K562 (cell line): Measurements from ENCODE around the gene ASB6. TPM values are rescaled to one million over a fixed set of nuclear protein-coding genes. Genes with fewer than 3 reads are reported as not detected.

Experiments
- ETV1 ChIP-seq: fragments of 450-650 bp; conservative IDR thresholded peaks from 2 replicates; pipeline ENCODE4 v1.6.1; 2016; ENCODE audit warnings: missing genetic modification characterization, control low read depth, low read depth, missing compliant biosample characterization
- NFYB ChIP-seq: IDR thresholded peaks from 2 replicates; pipeline ENCODE4 v1.6.1; 2011; ENCODE audit warnings: mild to moderate bottlenecking, moderate library complexity; ENCODE audit not compliant: insufficient read length; ENCODE audit errors: extremely low read depth
- RBM17 ChIP-seq: fragments of 200-400 bp; formaldehyde crosslinking; IDR thresholded peaks from 2 replicates; pipeline ENCODE4 v1.6.1; 2017; ENCODE audit warnings: low read depth, mild to moderate bottlenecking, low read length, borderline replicate concordance
- RBM25 ChIP-seq: fragments of 200-400 bp; formaldehyde crosslinking; IDR thresholded peaks from 2 replicates; pipeline ENCODE4 v1.6.1; 2018; ENCODE audit warnings: low read length, low read depth, moderate library complexity; ENCODE audit not compliant: severe bottlenecking
- REST ChIP-seq, 2 experiments: fragments of 450-650 bp; formaldehyde crosslinking in 1 of 2; IDR thresholded peaks; 2 replicates each; pipeline versions ENCODE4 v1.4.0 to v1.6.1; 2014 to 2020; ENCODE audit warnings: mild to moderate bottlenecking in 2 of 2, borderline replicate concordance in 1 of 2, low read depth in 1 of 2
- SMAD3 ChIP-seq: fragments of 450-650 bp; formaldehyde crosslinking; conservative IDR thresholded peaks from 2 replicates; pipeline ENCODE4 v1.4.0; 2020; ENCODE audit warnings: mild to moderate bottlenecking
- ZBTB7A ChIP-seq: IDR thresholded peaks from 2 replicates; pipeline ENCODE4 v1.6.1; 2011; ENCODE audit warnings: low read depth, mild to moderate bottlenecking, low read length, moderate library complexity, borderline replicate concordance; ENCODE audit not compliant: control insufficient read depth
- ZNF57 ChIP-seq: fragments of 450-650 bp; formaldehyde crosslinking; IDR thresholded peaks from 2 replicates; pipeline ENCODE4 v1.4.0; 2020; ENCODE audit warnings: mild to moderate bottlenecking, moderate library complexity
- ZNF589 ChIP-seq: fragments of 200-800 bp; sonication (Bioruptor generic); IDR thresholded peaks from 2 replicates; pipeline ENCODE4 v1.6.1; 2016; ENCODE audit warnings: low read depth, missing genetic modification characterization, missing compliant biosample characterization
- polyA plus RNA-seq, 8 experiments: library from polyadenylated mRNA; depleted of rRNA in 4 of 8; stranded (reverse) in 5 of 8; unstranded in 3 of 8; fragments of >200 nt; fragmentation: Nextera tagmentation in 2 of 8; fragmentation: Illumina TruSeq in 1 of 8; extraction: Ambion mirVana in 2 of 8; extraction: Trizol in 1 of 8; gene quantifications; 2 replicates each; pipeline versions ENCODE4 v1.2.1 to v1.2.3, GENCODE V29; 2011 to 2014; ENCODE audit warnings: inconsistent platforms in 1 of 8, missing spikeins in 1 of 8
- total RNA-seq, 7 experiments: library from RNA; depleted of rRNA in 6 of 7; stranded (reverse); fragments of >200 nt in 6 of 7; fragmentation: Illumina TruSeq in 2 of 7; extraction: Trizol in 2 of 7; gene quantifications; 2 replicates each; pipeline versions ENCODE4 v1.2.1 to v1.2.3, GENCODE V29; 2011 to 2021; ENCODE audit warnings: low replicate concordance in 1 of 7
- TF ChIP-seq, protein P1 (sequence below): fragments of 450-650 bp; IDR thresholded peaks from one replicate; pipeline ENCODE4 v1.6.1; 2018; ENCODE audit warnings: mild to moderate bottlenecking, moderate library complexity; ENCODE audit not compliant: partially characterized antibody
- TF ChIP-seq, protein P2 (sequence below): fragments of 250-450 bp; sonication (Bioruptor Pico); IDR thresholded peaks from 2 replicates; pipeline ENCODE4 v1.4.0; 2020; ENCODE audit warnings: borderline replicate concordance
- TF ChIP-seq, protein P3 (sequence below), 3 experiments: IDR thresholded peaks in 2 of 3; conservative IDR thresholded peaks in 1 of 3; 2 replicates each; pipeline ENCODE4 v1.5.1; 2011 to 2012; ENCODE audit warnings: low read length in 3 of 3, mild to moderate bottlenecking in 3 of 3, control low read depth in 2 of 3, improper control_type of control experiment in 1 of 3, inconsistent platforms in 1 of 3, low read depth in 1 of 3, mixed read lengths in 1 of 3, moderate library complexity in 1 of 3; ENCODE audit not compliant: insufficient read depth in 2 of 3

The ASB6 gene
- total and polyA plus RNA-seq, 9 of the 15 experiments (the other 6 are each of a cell fraction or from before 2014, with no cell fraction given) = 0.92 to 17.8 (median 11.3) TPM

GRCh38 chr9:129624168-129624759 lies 17.7 kb downstream of the ASB6 start (continued):
- TF ChIP-seq REST (IDR thresholded peaks at IDR 0.05; ENCODE audit: borderline replicate concordance) (peak; percentile 30; the same call in 1 of the 2 replicates), REST (CRISPR knock-in tag; IDR thresholded peaks at IDR 0.05; ENCODE audit: low read depth) (no peak), RBM17 (no peak), NFYB (no peak), ZNF57 (no peak), ETV1 (0 out of 2 replicates have a peak, but pooled peaks have one; percentile 25), ZBTB7A (peak; percentile 41; the same call in 1 of the 2 replicates), RBM25 (no peak), SMAD3 (CRISPR knock-in tag) (no peak), ZNF589 (CRISPR knock-in tag) (no peak)
- TF ChIP-seq, protein P1, sequence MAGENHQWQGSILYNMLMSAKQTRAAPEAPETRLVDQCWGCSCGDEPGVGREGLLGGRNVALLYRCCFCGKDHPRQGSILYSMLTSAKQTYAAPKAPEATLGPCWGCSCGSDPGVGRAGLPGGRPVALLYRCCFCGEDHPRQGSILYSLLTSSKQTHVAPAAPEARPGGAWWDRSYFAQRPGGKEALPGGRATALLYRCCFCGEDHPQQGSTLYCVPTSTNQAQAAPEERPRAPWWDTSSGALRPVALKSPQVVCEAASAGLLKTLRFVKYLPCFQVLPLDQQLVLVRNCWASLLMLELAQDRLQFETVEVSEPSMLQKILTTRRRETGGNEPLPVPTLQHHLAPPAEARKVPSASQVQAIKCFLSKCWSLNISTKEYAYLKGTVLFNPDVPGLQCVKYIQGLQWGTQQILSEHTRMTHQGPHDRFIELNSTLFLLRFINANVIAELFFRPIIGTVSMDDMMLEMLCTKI = no peak
- TF ChIP-seq, protein P2, sequence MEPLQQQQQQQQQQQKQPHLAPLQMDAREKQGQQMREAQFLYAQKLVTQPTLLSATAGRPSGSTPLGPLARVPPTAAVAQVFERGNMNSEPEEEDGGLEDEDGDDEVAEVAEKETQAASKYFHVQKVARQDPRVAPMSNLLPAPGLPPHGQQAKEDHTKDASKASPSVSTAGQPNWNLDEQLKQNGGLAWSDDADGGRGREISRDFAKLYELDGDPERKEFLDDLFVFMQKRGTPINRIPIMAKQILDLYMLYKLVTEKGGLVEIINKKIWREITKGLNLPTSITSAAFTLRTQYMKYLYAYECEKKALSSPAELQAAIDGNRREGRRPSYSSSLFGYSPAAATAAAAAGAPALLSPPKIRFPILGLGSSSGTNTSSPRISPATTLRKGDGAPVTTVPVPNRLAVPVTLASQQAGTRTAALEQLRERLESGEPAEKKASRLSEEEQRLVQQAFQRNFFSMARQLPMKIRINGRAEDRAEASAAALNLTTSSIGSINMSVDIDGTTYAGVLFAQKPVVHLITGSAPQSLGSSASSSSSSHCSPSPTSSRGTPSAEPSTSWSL (CRISPR knock-in tag) = no peak
- TF ChIP-seq, protein P3, sequence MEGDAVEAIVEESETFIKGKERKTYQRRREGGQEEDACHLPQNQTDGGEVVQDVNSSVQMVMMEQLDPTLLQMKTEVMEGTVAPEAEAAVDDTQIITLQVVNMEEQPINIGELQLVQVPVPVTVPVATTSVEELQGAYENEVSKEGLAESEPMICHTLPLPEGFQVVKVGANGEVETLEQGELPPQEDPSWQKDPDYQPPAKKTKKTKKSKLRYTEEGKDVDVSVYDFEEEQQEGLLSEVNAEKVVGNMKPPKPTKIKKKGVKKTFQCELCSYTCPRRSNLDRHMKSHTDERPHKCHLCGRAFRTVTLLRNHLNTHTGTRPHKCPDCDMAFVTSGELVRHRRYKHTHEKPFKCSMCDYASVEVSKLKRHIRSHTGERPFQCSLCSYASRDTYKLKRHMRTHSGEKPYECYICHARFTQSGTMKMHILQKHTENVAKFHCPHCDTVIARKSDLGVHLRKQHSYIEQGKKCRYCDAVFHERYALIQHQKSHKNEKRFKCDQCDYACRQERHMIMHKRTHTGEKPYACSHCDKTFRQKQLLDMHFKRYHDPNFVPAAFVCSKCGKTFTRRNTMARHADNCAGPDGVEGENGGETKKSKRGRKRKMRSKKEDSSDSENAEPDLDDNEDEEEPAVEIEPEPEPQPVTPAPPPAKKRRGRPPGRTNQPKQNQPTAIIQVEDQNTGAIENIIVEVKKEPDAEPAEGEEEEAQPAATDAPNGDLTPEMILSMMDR (IDR thresholded peaks at IDR 0.05 in 2 of 3, conservative IDR thresholded peaks at IDR 0.05 in 1 of 3; ENCODE audit: insufficient read depth in 2 of 3, low read depth in 1 of 3, low read length in 3 of 3) = peak; percentile 76 to 86 (median 80)
